Left ventricle myocardium inferior (tissue), 1 donor: Measurements from ENCODE around the gene CEACAM16. TPM values are rescaled to one million over a fixed set of nuclear protein-coding genes. Genes with fewer than 3 reads are reported as not detected.

Experiments used
- DNase-seq: peaks from one replicate; pipeline ENCODE4 v3.0.0-alpha.2; 2020
- H3K27ac ChIP-seq: fragments of 200-600 bp; replicated peaks from 2 replicates; pipeline ENCODE4 v1.8.0; 2021
- H3K27me3 ChIP-seq: fragments of 200-600 bp; 2 replicates; pipeline ENCODE4 v1.8.0; 2021; ENCODE audit warnings: low read depth
- H3K36me3 ChIP-seq: fragments of 200-600 bp; 2 replicates; pipeline ENCODE4 v1.8.0; 2021
- H3K4me1 ChIP-seq: fragments of 200-600 bp; 2 replicates; pipeline ENCODE4 v1.8.0; 2021
- H3K4me3 ChIP-seq: fragments of 200-600 bp; 2 replicates; pipeline ENCODE4 v1.8.0; 2021; ENCODE audit warnings: mild to moderate bottlenecking, moderate library complexity
- H3K9me3 ChIP-seq: fragments of 200-600 bp; replicated peaks from 2 replicates; pipeline ENCODE4 v1.8.0; 2021
- CTCF ChIP-seq: fragments of 200-600 bp; IDR thresholded peaks from 2 replicates; pipeline ENCODE4 v1.8.0; 2021; ENCODE audit warnings: antibody characterized with exemption, mild to moderate bottlenecking, borderline replicate concordance
- intact Hi-C: fragments of 100-400 bp; cut with micrococcal nuclease; formaldehyde crosslinking; loops from one replicate; pipeline ENCODE4 v1.11.0; 2022
- total RNA-seq: library from RNA; stranded (reverse); fragmentation: NEBNext Ultra II Directional; extraction: Animal tissue kit (Norgen Biotek cat#: 25700); gene quantifications from one replicate; pipeline ENCODE4 v1.2.1, GENCODE V29; 2021
- donor health status: DM: no; HTN: yes; CAD: no; lungs with severe emphysema.

Gene CEACAM16
- total RNA-seq, 1 donor from 2014 or later = not detected

- no peaks in the 10 kb centered on the region for H3K27me3 ChIP-seq
- peaks cover 39% of the 10 kb centered on the region for H3K4me1 ChIP-seq
- H3K9me3 ChIP-seq = no peaks in the 10 kb centered on the region
- peak overlapping the region; percentile 73 for H3K27ac ChIP-seq
- H3K36me3 ChIP-seq = no peaks in the 10 kb centered on the region
- H3K4me3 ChIP-seq = no peak overlapping the region
- intact Hi-C loops = no loop called here
- no peak for DNase-seq
- no peak for TF ChIP-seq CTCF
Observed at GRCh38 chr19:44692379-44692721, 6.6 kb upstream of the CEACAM16 start.

- no peak for DNase-seq
- Histone ChIP-seq H3K9me3 (no peaks in the 10 kb centered on the region), H3K27ac (peak overlapping the region; percentile 75), H3K27me3 (no peaks in the 10 kb centered on the region), H3K36me3 (no peaks in the 10 kb centered on the region), H3K4me3 (no peak overlapping the region), H3K4me1 (peaks cover 36% of the 10 kb centered on the region)
- intact Hi-C loops = no loop called here
- TF ChIP-seq CTCF = no peak
Observed at GRCh38 chr19:44694184-44694579, 4.8 kb upstream of the CEACAM16 start.

- H3K36me3 ChIP-seq = no peaks in the 10 kb centered on the region
- H3K27me3 ChIP-seq = no peaks in the 10 kb centered on the region
- no peak for DNase-seq
- no peak for TF ChIP-seq CTCF
- intact Hi-C loops = no loop called here
- no peak overlapping the region for H3K27ac ChIP-seq
- peaks cover 19% of the 10 kb centered on the region for H3K4me1 ChIP-seq
- no peak overlapping the region for H3K4me3 ChIP-seq
- H3K9me3 ChIP-seq = no peaks in the 10 kb centered on the region
Observed at GRCh38 chr19:44696939-44697669, 1.8 kb upstream of the CEACAM16 start.

- Histone ChIP-seq H3K9me3 (no peaks in the 10 kb centered on the region), H3K4me1 (peaks cover 14% of the 10 kb centered on the region), H3K27ac (no peak overlapping the region), H3K36me3 (no peaks in the 10 kb centered on the region), H3K4me3 (no peak overlapping the region), H3K27me3 (no peaks in the 10 kb centered on the region)
- intact Hi-C loops = no loop called here
- DNase-seq = no peak
- no peak for TF ChIP-seq CTCF
Observed at GRCh38 chr19:44697670-44698034, 1.3 kb upstream of the CEACAM16 start.

- no peak for DNase-seq
- Histone ChIP-seq H3K4me3 (no peak overlapping the region), H3K36me3 (no peaks in the 10 kb centered on the region), H3K27me3 (no peaks in the 10 kb centered on the region), H3K9me3 (no peaks in the 10 kb centered on the region), H3K4me1 (no peaks in the 10 kb centered on the region), H3K27ac (no peak overlapping the region)
- intact Hi-C loops = no loop called here
- TF ChIP-seq CTCF = no peak
Observed at GRCh38 chr19:44700547-44700946, 1.6 kb downstream of the CEACAM16 start.
